Choroid plexus epithelial cell (primary cell): Measurements from ENCODE around the gene STK40.

ENCODE experiments used
- DNase-seq: peaks from one replicate; pipeline ENCODE4 v3.0.0-alpha.2; 2010; ENCODE audit warnings: low read depth
- H3K4me3 ChIP-seq: 2 replicates; pipeline ENCODE4 v1.5.1; 2011; ENCODE audit warnings: low read depth, mild to moderate bottlenecking, control low read depth, low read length, moderate library complexity
- TF ChIP-seq, protein P1 (sequence below): conservative IDR thresholded peaks from 2 replicates; pipeline ENCODE4 v1.5.1; 2011; ENCODE audit warnings: low read depth, mild to moderate bottlenecking, control low read depth, inconsistent platforms, low read length, moderate library complexity

STK40 gene

GRCh38 chr1:36420409-36420808 lies 34.7 kb upstream of the STK40 start:
- TF ChIP-seq, protein P1, sequence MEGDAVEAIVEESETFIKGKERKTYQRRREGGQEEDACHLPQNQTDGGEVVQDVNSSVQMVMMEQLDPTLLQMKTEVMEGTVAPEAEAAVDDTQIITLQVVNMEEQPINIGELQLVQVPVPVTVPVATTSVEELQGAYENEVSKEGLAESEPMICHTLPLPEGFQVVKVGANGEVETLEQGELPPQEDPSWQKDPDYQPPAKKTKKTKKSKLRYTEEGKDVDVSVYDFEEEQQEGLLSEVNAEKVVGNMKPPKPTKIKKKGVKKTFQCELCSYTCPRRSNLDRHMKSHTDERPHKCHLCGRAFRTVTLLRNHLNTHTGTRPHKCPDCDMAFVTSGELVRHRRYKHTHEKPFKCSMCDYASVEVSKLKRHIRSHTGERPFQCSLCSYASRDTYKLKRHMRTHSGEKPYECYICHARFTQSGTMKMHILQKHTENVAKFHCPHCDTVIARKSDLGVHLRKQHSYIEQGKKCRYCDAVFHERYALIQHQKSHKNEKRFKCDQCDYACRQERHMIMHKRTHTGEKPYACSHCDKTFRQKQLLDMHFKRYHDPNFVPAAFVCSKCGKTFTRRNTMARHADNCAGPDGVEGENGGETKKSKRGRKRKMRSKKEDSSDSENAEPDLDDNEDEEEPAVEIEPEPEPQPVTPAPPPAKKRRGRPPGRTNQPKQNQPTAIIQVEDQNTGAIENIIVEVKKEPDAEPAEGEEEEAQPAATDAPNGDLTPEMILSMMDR: no peak
- H3K4me3 ChIP-seq: no peak overlapping the region
- no peak for DNase-seq

DNA sequence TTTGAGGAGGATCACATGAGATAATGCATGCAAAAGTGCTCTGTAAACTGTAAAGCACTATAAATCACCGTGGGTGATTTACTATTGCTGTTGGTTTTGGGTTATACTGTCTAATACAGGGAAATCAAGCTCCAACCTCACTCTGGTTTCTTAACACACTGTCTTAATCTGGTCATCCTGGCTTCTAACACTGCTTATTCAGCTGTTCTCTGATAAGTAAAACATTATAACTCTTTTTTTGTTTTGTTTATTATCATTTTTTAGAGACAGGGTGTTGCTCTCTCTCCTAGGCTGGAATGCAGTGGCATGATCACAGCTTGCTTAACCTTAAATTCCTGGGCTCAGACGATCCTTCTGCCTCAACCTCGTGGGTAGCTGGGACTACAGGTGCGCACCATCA lies 33.8 kb upstream of the STK40 start:
- DNase-seq: peak; percentile 43

GRCh38 chr1:36419140-36419539 lies 33.4 kb upstream of the STK40 start:
- H3K4me3 ChIP-seq: no peak overlapping the region
- no peak for DNase-seq
- TF ChIP-seq, protein P1: no peak

More for the DNA sequence above, 33.8 kb upstream of the STK40 start:
- no peak overlapping the region for H3K4me3 ChIP-seq
- TF ChIP-seq, protein P1: no peak

- DNase-seq: no peak
- H3K4me3 ChIP-seq: no peak overlapping the region
- TF ChIP-seq, protein P1: no peak
Observed at GRCh38 chr1:36417931-36418330, 32.2 kb upstream of the STK40 start.

GRCh38 chr1:36415661-36416326 lies 30.1 kb upstream of the STK40 start:
- TF ChIP-seq, protein P1: no peak
- no peak overlapping the region for H3K4me3 ChIP-seq
- no peak for DNase-seq

DNA sequence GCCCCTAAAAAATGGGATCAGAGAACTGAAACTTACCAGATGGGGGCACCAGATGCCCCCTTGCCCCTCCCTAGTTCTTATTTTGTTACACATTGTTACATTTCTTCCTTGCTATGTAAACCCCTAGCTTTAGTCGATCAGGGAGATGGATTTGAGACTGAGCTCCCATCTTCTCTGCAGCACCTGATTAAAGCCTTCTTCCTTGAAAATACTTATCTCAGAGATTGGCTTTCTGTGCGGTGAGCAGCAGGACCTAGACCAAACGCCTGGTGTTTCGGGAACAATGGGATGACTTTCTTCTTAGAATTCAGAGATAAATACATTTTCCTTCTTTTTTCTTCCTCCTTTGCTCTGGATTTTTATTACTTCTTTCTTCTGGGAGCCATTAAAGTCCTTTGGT lies 28.7 kb upstream of the STK40 start:
- no peak overlapping the region for H3K4me3 ChIP-seq
- no peak for DNase-seq
- TF ChIP-seq, protein P1: no peak

DNA sequence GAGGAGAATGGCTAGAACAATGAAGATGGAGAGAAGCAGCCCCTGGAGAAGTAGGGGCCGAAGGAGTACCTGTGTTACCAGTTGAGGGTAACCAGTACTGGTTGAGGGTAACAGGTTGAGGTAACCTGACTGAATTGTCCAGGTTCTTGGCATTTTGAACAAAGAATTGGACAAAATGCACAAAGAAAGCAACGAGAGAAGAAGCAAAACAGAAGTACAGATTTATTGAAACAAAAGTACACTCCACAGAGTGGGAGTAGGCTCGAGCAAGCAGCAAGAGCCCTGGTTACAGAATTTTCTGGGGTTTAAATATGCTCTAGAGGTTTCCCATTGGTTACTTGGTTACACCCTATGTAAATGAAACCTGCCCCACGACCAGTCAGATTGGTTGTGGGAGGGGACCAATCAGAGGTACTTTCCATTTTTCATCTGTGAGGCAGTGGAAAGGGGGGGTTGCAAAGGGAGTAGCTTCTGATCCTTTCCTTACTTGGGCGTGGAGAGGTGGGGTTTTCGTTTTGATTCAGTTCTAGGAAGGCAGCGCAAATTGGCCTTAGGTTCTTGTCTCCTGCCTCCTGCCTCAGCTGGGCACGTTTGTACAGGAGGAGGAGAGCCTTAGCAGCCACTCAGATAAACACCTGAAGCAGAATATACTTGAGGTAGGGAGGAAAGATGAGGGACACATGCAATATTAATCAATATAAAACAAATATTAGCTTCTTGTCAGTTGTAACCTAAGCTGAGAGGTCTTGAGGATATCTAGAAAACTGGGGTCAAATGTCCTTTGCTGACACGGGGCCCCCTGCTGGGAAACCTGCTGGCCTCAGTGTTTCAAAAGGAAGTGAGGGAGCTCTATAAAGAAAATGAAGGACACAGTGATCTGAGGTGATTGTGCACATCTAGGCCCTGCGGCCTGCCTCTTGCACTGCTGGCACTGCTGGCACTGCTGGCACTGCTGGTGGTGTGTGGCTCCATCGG lies 26.2 kb upstream of the STK40 start:
- H3K4me3 ChIP-seq: no peak overlapping the region
- TF ChIP-seq, protein P1: no peak
- peak; percentile 74 for DNase-seq
